ENCODE measurements around the gene ALPP.

DNA sequence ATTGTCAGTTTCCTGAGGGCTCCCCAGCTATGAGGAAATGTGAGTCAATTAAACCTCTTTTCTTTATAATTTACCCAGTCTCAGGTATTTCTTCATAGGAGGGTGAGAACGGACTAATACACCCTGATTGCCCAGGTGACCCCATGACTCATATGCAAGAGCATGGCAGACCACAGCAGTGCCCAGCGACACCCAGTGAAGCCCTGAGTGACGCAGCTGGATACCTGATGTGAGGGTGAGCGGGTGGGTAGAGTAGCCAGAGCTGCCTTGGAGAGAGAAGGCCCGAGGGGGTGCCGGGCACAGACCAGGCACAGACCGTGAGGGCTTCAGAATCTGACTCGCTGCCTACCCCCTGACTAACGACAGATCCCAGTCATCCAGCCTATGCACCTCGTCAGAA is 43.5 kb downstream of the ALPP start:
- TF ChIP-seq, protein P1, sequence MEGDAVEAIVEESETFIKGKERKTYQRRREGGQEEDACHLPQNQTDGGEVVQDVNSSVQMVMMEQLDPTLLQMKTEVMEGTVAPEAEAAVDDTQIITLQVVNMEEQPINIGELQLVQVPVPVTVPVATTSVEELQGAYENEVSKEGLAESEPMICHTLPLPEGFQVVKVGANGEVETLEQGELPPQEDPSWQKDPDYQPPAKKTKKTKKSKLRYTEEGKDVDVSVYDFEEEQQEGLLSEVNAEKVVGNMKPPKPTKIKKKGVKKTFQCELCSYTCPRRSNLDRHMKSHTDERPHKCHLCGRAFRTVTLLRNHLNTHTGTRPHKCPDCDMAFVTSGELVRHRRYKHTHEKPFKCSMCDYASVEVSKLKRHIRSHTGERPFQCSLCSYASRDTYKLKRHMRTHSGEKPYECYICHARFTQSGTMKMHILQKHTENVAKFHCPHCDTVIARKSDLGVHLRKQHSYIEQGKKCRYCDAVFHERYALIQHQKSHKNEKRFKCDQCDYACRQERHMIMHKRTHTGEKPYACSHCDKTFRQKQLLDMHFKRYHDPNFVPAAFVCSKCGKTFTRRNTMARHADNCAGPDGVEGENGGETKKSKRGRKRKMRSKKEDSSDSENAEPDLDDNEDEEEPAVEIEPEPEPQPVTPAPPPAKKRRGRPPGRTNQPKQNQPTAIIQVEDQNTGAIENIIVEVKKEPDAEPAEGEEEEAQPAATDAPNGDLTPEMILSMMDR (IDR thresholded peaks at IDR 0.05): no peak
- no peak for TF ChIP-seq EZH2 (IDR thresholded peaks at IDR 0.05; ENCODE audit: borderline replicate concordance, insufficient read depth, low read depth, low read length, poor library complexity, severe bottlenecking)
